H1 (cell line): ENCODE results near the gene RNF44. TPM values are rescaled to one million over a fixed set of nuclear protein-coding genes. Genes with fewer than 3 reads are reported as not detected.
A peak's percentile ranks its signal among the peaks of the same experiment; 100 is the strongest.

Source experiments
- BACH1 ChIP-seq: IDR thresholded peaks from 2 replicates; pipeline ENCODE4 v1.6.1; 2012; ENCODE audit warnings: low read length, improper control_type of control experiment
- CREB1 ChIP-seq: IDR thresholded peaks from 2 replicates; pipeline ENCODE4 v1.6.1; 2012; ENCODE audit warnings: inconsistent platforms
- EGR1 ChIP-seq: IDR thresholded peaks from 2 replicates; pipeline ENCODE4 v1.6.1; 2011; ENCODE audit warnings: low read depth, low read length, borderline replicate concordance
- HDAC2 ChIP-seq, 2 experiments: fragments of 300-600 bp in 1 of 2; sonication (generic) in 1 of 2; IDR thresholded peaks; 2 replicates each; pipeline ENCODE4 v1.6.1; 2011 to 2012; ENCODE audit warnings: low read depth in 2 of 2, low read length in 2 of 2, mild to moderate bottlenecking in 2 of 2, moderate library complexity in 2 of 2, borderline replicate concordance in 1 of 2, inconsistent platforms in 1 of 2
- KDM4A ChIP-seq: IDR thresholded peaks from one replicate; pipeline ENCODE4 v1.7.1; 2012; ENCODE audit warnings: low read depth, mild to moderate bottlenecking, moderate library complexity, low read length, inconsistent platforms; ENCODE audit not compliant: severe bottlenecking
- POLR2A ChIP-seq, 2 experiments: IDR thresholded peaks; 1 replicate in 1 of 2; 2 replicates in 1 of 2; pipeline ENCODE4 v1.6.1; 2011; ENCODE audit warnings: low read depth in 2 of 2, low read length in 2 of 2, mild to moderate bottlenecking in 2 of 2; ENCODE audit errors: control extremely low read depth in 1 of 2
- POLR2AphosphoS5 ChIP-seq: IDR thresholded peaks from 2 replicates; pipeline ENCODE4 v1.6.1; 2011; ENCODE audit warnings: low read depth, low read length
- SAP30 ChIP-seq: fragments of 300-600 bp; sonication (generic); IDR thresholded peaks from 2 replicates; pipeline ENCODE4 v1.7.1; 2012; ENCODE audit warnings: low read length, moderate library complexity, mild to moderate bottlenecking, inconsistent platforms; ENCODE audit not compliant: insufficient read depth, insufficient replicate concordance
- SIN3A ChIP-seq, 2 experiments: IDR thresholded peaks in 1 of 2; conservative IDR thresholded peaks in 1 of 2; 2 replicates each; pipeline ENCODE4 v1.6.1; 2011 to 2012; ENCODE audit warnings: low read length in 2 of 2, improper control_type of control experiment in 1 of 2, low read depth in 1 of 2, mild to moderate bottlenecking in 1 of 2
- TBP ChIP-seq: IDR thresholded peaks from 2 replicates; pipeline ENCODE4 v1.6.1; 2011; ENCODE audit warnings: low read depth, low read length, improper control_type of control experiment
- USF2 ChIP-seq: IDR thresholded peaks from 2 replicates; pipeline ENCODE4 v1.6.1; 2011; ENCODE audit warnings: low read length, improper control_type of control experiment
- YY1 ChIP-seq: IDR thresholded peaks from 2 replicates; pipeline ENCODE4 v1.6.1; 2011; ENCODE audit warnings: low read depth, mild to moderate bottlenecking, low read length
- polyA plus RNA-seq, 7 experiments: library from polyadenylated mRNA; depleted of rRNA in 3 of 7; stranded (reverse) in 5 of 7; unstranded in 2 of 7; fragments of >200 nt in 5 of 7; fragments of 200-250 nt in 2 of 7; gene quantifications; 1 replicate in 5 of 7; 2 replicates in 1 of 7; 4 replicates in 1 of 7; pipeline versions ENCODE4 v1.2.1 to v1.2.3, GENCODE V29; 2011 to 2013; ENCODE audit warnings: missing spikeins in 2 of 7, mixed read lengths in 2 of 7
- total RNA-seq: library from RNA; stranded (reverse); fragmentation: NEBNext Ultra II Directional; extraction: Animal tissue kit (Norgen Biotek cat#: 25700); gene quantifications from 2 replicates; pipeline ENCODE4 v1.2.1, GENCODE V29; 2021
- TF ChIP-seq, protein P1 (sequence below): IDR thresholded peaks from 2 replicates; pipeline ENCODE4 v1.6.1; 2011; ENCODE audit warnings: low read depth, mild to moderate bottlenecking, low read length; ENCODE audit not compliant: insufficient read depth

RNF44 gene
- total and polyA plus RNA-seq, 2 of the 8 experiments (the other 6 are each of a cell fraction or from before 2014, with no cell fraction given), result 54.7 to 164 TPM

- no peak for TF ChIP-seq SAP30
- peak; percentile 93 for TF ChIP-seq YY1
- TF ChIP-seq BACH1, result no peak
- TF ChIP-seq, protein P1, sequence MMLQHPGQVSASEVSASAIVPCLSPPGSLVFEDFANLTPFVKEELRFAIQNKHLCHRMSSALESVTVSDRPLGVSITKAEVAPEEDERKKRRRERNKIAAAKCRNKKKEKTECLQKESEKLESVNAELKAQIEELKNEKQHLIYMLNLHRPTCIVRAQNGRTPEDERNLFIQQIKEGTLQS, result 0 out of 2 replicates have a peak, but pooled peaks have one; percentile 22
- TF ChIP-seq EGR1, result 0 out of 2 replicates have a peak, but pooled peaks have one; percentile 3
- peak; percentile 84 for TF ChIP-seq POLR2AphosphoS5
- TF ChIP-seq USF2, result peak; percentile 86
- no peak for TF ChIP-seq HDAC2 (IDR thresholded peaks at IDR 0.05; ENCODE audit: borderline replicate concordance in 1 of 2, low read depth in 2 of 2, low read length in 2 of 2)
- peak; percentile 26 for TF ChIP-seq KDM4A
- TF ChIP-seq SIN3A (conservative IDR thresholded peaks at IDR 0.05 in 1 of 2, IDR thresholded peaks at IDR 0.05 in 1 of 2; ENCODE audit: low read depth in 1 of 2, low read length in 2 of 2), result 0 out of 4 replicates have a peak, but pooled peaks of 1 of the 2 experiments have one; percentile 2
- TF ChIP-seq TBP, result peak; percentile 67
- TF ChIP-seq POLR2A (IDR thresholded peaks at IDR 0.05; ENCODE audit: control extremely low read depth in 1 of 2, low read depth in 2 of 2, low read length in 2 of 2), result peak in 1 of 2 experiments; percentile 89; a peak in 2 of 3 replicates
- no peak for TF ChIP-seq CREB1
These were observed at the start of gene RNF44 (continued) for GRCh38 chr5:176536902-176537553.
